WTC11 (cell line): ENCODE results near the gene OR11A1. TPM values are rescaled to one million over a fixed set of nuclear protein-coding genes. Genes with fewer than 3 reads are reported as not detected.

Experiments used
- ATAC-seq: fragments of 200-7000 bp; cut with Tn5 transposase; 2 replicates; pipeline ENCODE4 v1.10.0; 2021; ENCODE audit warnings: mild to moderate bottlenecking, moderate library complexity
- CTCF ChIA-PET: fragments of 300-600 bp; sonication (Branson Sonifier 250); formaldehyde crosslinking; loops from one replicate; lab custom pipeline; 2021; ENCODE audit warnings: antibody characterized with exemption; lab: Charles Lee
- POLR2A ChIA-PET: fragments of 350-600 bp; sonication (Branson Sonifier 250); formaldehyde crosslinking; loops from one replicate; lab custom pipeline; 2021; ENCODE audit warnings: antibody characterized with exemption; lab: Charles Lee
- DNase-seq: peaks from one replicate; pipeline ENCODE4 v3.0.0; 2021; ENCODE audit warnings: low spot score
- H3K27ac Mint-ChIP-seq: 2 replicates; pipeline ENCODE4 v1.8.0; 2021; ENCODE audit warnings: mixed read lengths
- H3K27me3 Mint-ChIP-seq: 2 replicates; pipeline ENCODE4 v1.8.0; 2021; ENCODE audit warnings: low read depth, mild to moderate bottlenecking, moderate library complexity, mixed read lengths
- H3K36me3 Mint-ChIP-seq: 2 replicates; pipeline ENCODE4 v1.8.0; 2021; ENCODE audit warnings: mixed read lengths
- H3K4me1 Mint-ChIP-seq: 2 replicates; pipeline ENCODE4 v1.8.0; 2022; ENCODE audit warnings: mixed read lengths
- H3K4me3 Mint-ChIP-seq: 2 replicates; pipeline ENCODE4 v1.8.0; 2021; ENCODE audit warnings: mild to moderate bottlenecking, moderate library complexity, mixed read lengths
- H3K9me3 Mint-ChIP-seq: 2 replicates; pipeline ENCODE4 v1.8.0; 2021; ENCODE audit warnings: mixed read lengths
- ATF2 ChIP-seq: sonication (generic); formaldehyde crosslinking; IDR thresholded peaks from 2 replicates; pipeline ENCODE4 v1.8.1; 2022; ENCODE audit warnings: low read depth, missing genetic modification reagents, borderline replicate concordance
- ATF6 ChIP-seq: sonication (generic); formaldehyde crosslinking; IDR thresholded peaks from 2 replicates; pipeline ENCODE4 v1.8.1; 2023; ENCODE audit warnings: mild to moderate bottlenecking, missing genetic modification reagents
- CDX4 ChIP-seq: fragments of 250-450 bp; sonication (Bioruptor Pico); IDR thresholded peaks from 2 replicates; pipeline ENCODE4 v1.9.0; 2021; ENCODE audit warnings: moderate library complexity, mild to moderate bottlenecking, inconsistent platforms, borderline replicate concordance
- CREM ChIP-seq: sonication (generic); formaldehyde crosslinking; IDR thresholded peaks from 2 replicates; pipeline ENCODE4 v1.8.1; 2022; ENCODE audit warnings: mild to moderate bottlenecking, missing genetic modification reagents, moderate library complexity
- ELF4 ChIP-seq: sonication (generic); formaldehyde crosslinking; IDR thresholded peaks from 2 replicates; pipeline ENCODE4 v1.8.1; 2022; ENCODE audit warnings: low read depth, mild to moderate bottlenecking, moderate library complexity, missing genetic modification reagents
- ETV6 ChIP-seq: sonication (generic); formaldehyde crosslinking; IDR thresholded peaks from 2 replicates; pipeline ENCODE4 v1.8.1; 2022; ENCODE audit warnings: mild to moderate bottlenecking, missing genetic modification reagents
- GTF2I ChIP-seq: fragments of 250-450 bp; sonication (Bioruptor Pico); conservative IDR thresholded peaks from 2 replicates; pipeline ENCODE4 v1.4.0; 2021; ENCODE audit warnings: mild to moderate bottlenecking
- HMGA2 ChIP-seq: fragments of 250-450 bp; sonication (Bioruptor Pico); IDR thresholded peaks from 2 replicates; pipeline ENCODE4 v1.4.0; 2021; ENCODE audit warnings: mild to moderate bottlenecking, moderate library complexity
- JAZF1 ChIP-seq: fragments of 250-450 bp; sonication (Bioruptor Pico); IDR thresholded peaks from 2 replicates; pipeline ENCODE4 v1.9.0; 2021; ENCODE audit warnings: moderate library complexity, mild to moderate bottlenecking, inconsistent platforms
- KAT7 ChIP-seq: sonication (generic); formaldehyde crosslinking; IDR thresholded peaks from 2 replicates; pipeline ENCODE4 v1.8.1; 2023; ENCODE audit warnings: missing genetic modification reagents, mild to moderate bottlenecking, borderline replicate concordance
- MXD4 ChIP-seq: fragments of 250-450 bp; sonication (Bioruptor Pico); IDR thresholded peaks from 2 replicates; pipeline ENCODE4 v1.8.0; 2021; ENCODE audit warnings: mild to moderate bottlenecking, moderate library complexity, borderline replicate concordance
- MYBL2 ChIP-seq: sonication (generic); formaldehyde crosslinking; IDR thresholded peaks from 2 replicates; pipeline ENCODE4 v1.8.1; 2023; ENCODE audit warnings: mild to moderate bottlenecking, moderate library complexity, missing genetic modification reagents
- NR1H2 ChIP-seq: sonication (generic); formaldehyde crosslinking; IDR thresholded peaks from 2 replicates; pipeline ENCODE4 v1.9.0; 2021; ENCODE audit warnings: mild to moderate bottlenecking, moderate library complexity, missing genetic modification reagents
- SP1 ChIP-seq: sonication (generic); formaldehyde crosslinking; conservative IDR thresholded peaks from 2 replicates; pipeline ENCODE4 v1.8.1; 2022; ENCODE audit warnings: missing genetic modification reagents
- ZMAT4 ChIP-seq: fragments of 250-450 bp; sonication (Bioruptor Pico); IDR thresholded peaks from 2 replicates; pipeline ENCODE4 v1.9.0; 2021; ENCODE audit warnings: mild to moderate bottlenecking
- ZNF138 ChIP-seq: sonication (generic); formaldehyde crosslinking; conservative IDR thresholded peaks from 2 replicates; pipeline ENCODE4 v1.8.1; 2022; ENCODE audit warnings: mild to moderate bottlenecking, moderate library complexity, missing genetic modification reagents
- ZNF219 ChIP-seq: sonication (generic); formaldehyde crosslinking; IDR thresholded peaks from 2 replicates; pipeline ENCODE4 v1.8.0; 2023; ENCODE audit warnings: missing genetic modification reagents, mild to moderate bottlenecking, borderline replicate concordance
- ZNF317 ChIP-seq: sonication (generic); formaldehyde crosslinking; IDR thresholded peaks from 2 replicates; pipeline ENCODE4 v1.8.1; 2023; ENCODE audit warnings: low read depth, mild to moderate bottlenecking, moderate library complexity, missing genetic modification reagents, borderline replicate concordance
- ZNF396 ChIP-seq: fragments of 250-450 bp; sonication (Bioruptor Pico); IDR thresholded peaks from 2 replicates; pipeline ENCODE4 v1.8.0; 2021; ENCODE audit warnings: mild to moderate bottlenecking, moderate library complexity, borderline replicate concordance
- total RNA-seq: library from RNA; stranded (reverse); gene quantifications from 3 replicates; pipeline ENCODE4 v1.2.3, GENCODE V29; 2021
- TF ChIP-seq, protein P1 (sequence below): sonication (generic); formaldehyde crosslinking; IDR thresholded peaks from 2 replicates; pipeline ENCODE4 v1.8.0; 2022; ENCODE audit warnings: mild to moderate bottlenecking, missing genetic modification reagents
- TF ChIP-seq, protein P2 (sequence below): sonication (generic); formaldehyde crosslinking; IDR thresholded peaks from 2 replicates; pipeline ENCODE4 v1.8.0; 2022; ENCODE audit warnings: mild to moderate bottlenecking, missing genetic modification reagents
- TF ChIP-seq, protein P3 (sequence below): sonication (generic); formaldehyde crosslinking; IDR thresholded peaks from 2 replicates; pipeline ENCODE4 v1.8.0; 2023; ENCODE audit warnings: missing genetic modification reagents
- TF ChIP-seq, protein P4 (sequence below): sonication (generic); formaldehyde crosslinking; IDR thresholded peaks from 2 replicates; pipeline ENCODE4 v1.8.0; 2023; ENCODE audit warnings: mild to moderate bottlenecking, missing genetic modification reagents

Gene OR11A1
- total RNA-seq, 1 experiment from 2014 or later, result not detected

GRCh38 chr6:29505808-29506207 is 48.9 kb upstream of the OR11A1 start (continued):
- no peak for TF ChIP-seq CREM
- TF ChIP-seq ZNF138 (CRISPR knock-in tag), result no peak
- TF ChIP-seq GTF2I (CRISPR knock-in tag), result no peak
- TF ChIP-seq, protein P1, sequence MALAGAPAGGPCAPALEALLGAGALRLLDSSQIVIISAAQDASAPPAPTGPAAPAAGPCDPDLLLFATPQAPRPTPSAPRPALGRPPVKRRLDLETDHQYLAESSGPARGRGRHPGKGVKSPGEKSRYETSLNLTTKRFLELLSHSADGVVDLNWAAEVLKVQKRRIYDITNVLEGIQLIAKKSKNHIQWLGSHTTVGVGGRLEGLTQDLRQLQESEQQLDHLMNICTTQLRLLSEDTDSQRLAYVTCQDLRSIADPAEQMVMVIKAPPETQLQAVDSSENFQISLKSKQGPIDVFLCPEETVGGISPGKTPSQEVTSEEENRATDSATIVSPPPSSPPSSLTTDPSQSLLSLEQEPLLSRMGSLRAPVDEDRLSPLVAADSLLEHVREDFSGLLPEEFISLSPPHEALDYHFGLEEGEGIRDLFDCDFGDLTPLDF (CRISPR knock-in tag), result no peak
- TF ChIP-seq, protein P2, sequence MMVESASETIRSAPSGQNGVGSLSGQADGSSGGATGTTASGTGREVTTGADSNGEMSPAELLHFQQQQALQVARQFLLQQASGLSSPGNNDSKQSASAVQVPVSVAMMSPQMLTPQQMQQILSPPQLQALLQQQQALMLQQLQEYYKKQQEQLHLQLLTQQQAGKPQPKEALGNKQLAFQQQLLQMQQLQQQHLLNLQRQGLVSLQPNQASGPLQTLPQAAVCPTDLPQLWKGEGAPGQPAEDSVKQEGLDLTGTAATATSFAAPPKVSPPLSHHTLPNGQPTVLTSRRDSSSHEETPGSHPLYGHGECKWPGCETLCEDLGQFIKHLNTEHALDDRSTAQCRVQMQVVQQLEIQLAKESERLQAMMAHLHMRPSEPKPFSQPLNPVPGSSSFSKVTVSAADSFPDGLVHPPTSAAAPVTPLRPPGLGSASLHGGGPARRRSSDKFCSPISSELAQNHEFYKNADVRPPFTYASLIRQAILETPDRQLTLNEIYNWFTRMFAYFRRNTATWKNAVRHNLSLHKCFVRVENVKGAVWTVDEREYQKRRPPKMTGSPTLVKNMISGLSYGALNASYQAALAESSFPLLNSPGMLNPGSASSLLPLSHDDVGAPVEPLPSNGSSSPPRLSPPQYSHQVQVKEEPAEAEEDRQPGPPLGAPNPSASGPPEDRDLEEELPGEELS (CRISPR knock-in tag), result no peak
- no peak for TF ChIP-seq ZNF396 (CRISPR knock-in tag)
- TF ChIP-seq ZNF219, result no peak
- TF ChIP-seq KAT7 (CRISPR knock-in tag), result no peak
- no peak for TF ChIP-seq MYBL2 (CRISPR knock-in tag)
- no peak for TF ChIP-seq ZMAT4 (CRISPR knock-in tag)
- TF ChIP-seq ZNF317 (CRISPR knock-in tag), result no peak
- no peak for TF ChIP-seq ATF2 (CRISPR knock-in tag)
- no peak for TF ChIP-seq ETV6

GRCh38 chr6:29504961-29505360 is 48.1 kb upstream of the OR11A1 start:
- POLR2A ChIA-PET, result no interaction called here
- H3K27me3 Mint-ChIP-seq, result peaks cover 8% of the 10 kb centered on the region; the same call in 1 of the 2 replicates
- H3K4me1 Mint-ChIP-seq, result peaks cover 2% of the 10 kb centered on the region
- no peak for DNase-seq
- no peaks in the 10 kb centered on the region for H3K9me3 Mint-ChIP-seq
- ATAC-seq, result no peak
- no peak overlapping the region for H3K4me3 Mint-ChIP-seq
- H3K36me3 Mint-ChIP-seq, result no peaks in the 10 kb centered on the region
- no peak overlapping the region for H3K27ac Mint-ChIP-seq
- CTCF ChIA-PET, result no interaction called here
- no peak for TF ChIP-seq SP1 (CRISPR knock-in tag)
- TF ChIP-seq CDX4 (CRISPR knock-in tag), result no peak
- no peak for TF ChIP-seq JAZF1 (CRISPR knock-in tag)
- no peak for TF ChIP-seq NR1H2
- no peak for TF ChIP-seq ZNF396 (CRISPR knock-in tag)
- TF ChIP-seq, protein P3, sequence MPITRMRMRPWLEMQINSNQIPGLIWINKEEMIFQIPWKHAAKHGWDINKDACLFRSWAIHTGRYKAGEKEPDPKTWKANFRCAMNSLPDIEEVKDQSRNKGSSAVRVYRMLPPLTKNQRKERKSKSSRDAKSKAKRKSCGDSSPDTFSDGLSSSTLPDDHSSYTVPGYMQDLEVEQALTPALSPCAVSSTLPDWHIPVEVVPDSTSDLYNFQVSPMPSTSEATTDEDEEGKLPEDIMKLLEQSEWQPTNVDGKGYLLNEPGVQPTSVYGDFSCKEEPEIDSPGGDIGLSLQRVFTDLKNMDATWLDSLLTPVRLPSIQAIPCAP (CRISPR knock-in tag), result no peak
- TF ChIP-seq ATF6 (CRISPR knock-in tag), result no peak
- no peak for TF ChIP-seq ELF4 (CRISPR knock-in tag)
- no peak for TF ChIP-seq MXD4 (CRISPR knock-in tag)
- TF ChIP-seq, protein P4, sequence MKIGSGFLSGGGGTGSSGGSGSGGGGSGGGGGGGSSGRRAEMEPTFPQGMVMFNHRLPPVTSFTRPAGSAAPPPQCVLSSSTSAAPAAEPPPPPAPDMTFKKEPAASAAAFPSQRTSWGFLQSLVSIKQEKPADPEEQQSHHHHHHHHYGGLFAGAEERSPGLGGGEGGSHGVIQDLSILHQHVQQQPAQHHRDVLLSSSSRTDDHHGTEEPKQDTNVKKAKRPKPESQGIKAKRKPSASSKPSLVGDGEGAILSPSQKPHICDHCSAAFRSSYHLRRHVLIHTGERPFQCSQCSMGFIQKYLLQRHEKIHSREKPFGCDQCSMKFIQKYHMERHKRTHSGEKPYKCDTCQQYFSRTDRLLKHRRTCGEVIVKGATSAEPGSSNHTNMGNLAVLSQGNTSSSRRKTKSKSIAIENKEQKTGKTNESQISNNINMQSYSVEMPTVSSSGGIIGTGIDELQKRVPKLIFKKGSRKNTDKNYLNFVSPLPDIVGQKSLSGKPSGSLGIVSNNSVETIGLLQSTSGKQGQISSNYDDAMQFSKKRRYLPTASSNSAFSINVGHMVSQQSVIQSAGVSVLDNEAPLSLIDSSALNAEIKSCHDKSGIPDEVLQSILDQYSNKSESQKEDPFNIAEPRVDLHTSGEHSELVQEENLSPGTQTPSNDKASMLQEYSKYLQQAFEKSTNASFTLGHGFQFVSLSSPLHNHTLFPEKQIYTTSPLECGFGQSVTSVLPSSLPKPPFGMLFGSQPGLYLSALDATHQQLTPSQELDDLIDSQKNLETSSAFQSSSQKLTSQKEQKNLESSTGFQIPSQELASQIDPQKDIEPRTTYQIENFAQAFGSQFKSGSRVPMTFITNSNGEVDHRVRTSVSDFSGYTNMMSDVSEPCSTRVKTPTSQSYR (CRISPR knock-in tag), result no peak
- no peak for TF ChIP-seq HMGA2 (CRISPR knock-in tag)
